IMR-90 (cell line): Measurements from ENCODE around the gene ATXN1. TPM values are rescaled to one million over a fixed set of nuclear protein-coding genes. Genes with fewer than 3 reads are reported as not detected.

Experiments used
- ATAC-seq: fragments of 200-7000 bp; cut with Tn5 transposase; 2 replicates; pipeline ENCODE4 v1.9.1; 2020; ENCODE audit warnings: low read depth, mild to moderate bottlenecking, moderate library complexity
- BruUV-seq: library from RNA; stranded (reverse); fragments of 400-500 nt; replicated peaks from 2 replicates; lab custom pipeline; 2021; lab: Mats Ljungman, UMichigan
- CTCF ChIA-PET: fragments of 300-600 bp; formaldehyde crosslinking; extraction: SDS; loops from one replicate; lab custom pipeline; 2021; ENCODE audit warnings: antibody characterized with exemption; lab: Yijun Ruan, JAX
- POLR2A ChIA-PET: fragments of 300-600 bp; sonication (Branson Sonifier 250); formaldehyde crosslinking; loops from one replicate; lab custom pipeline; 2022; ENCODE audit warnings: antibody characterized with exemption; ENCODE audit not compliant: unreplicated experiment; lab: Charles Lee
- DNase-seq: peaks from one replicate; pipeline ENCODE4 v3.0.0; 2013
- H2AFZ ChIP-seq: replicated peaks from 2 replicates; pipeline ENCODE3; 2013; ENCODE audit warnings: low read length, mild to moderate bottlenecking; ENCODE audit not compliant: poor library complexity
- H2AK5ac ChIP-seq: 2 replicates; pipeline ENCODE4 v1.6.1; 2013; ENCODE audit warnings: low read depth, low read length, inconsistent platforms
- H2AK9ac ChIP-seq: replicated peaks from 2 replicates; pipeline ENCODE3; 2013; ENCODE audit warnings: mild to moderate bottlenecking, low read depth, low read length, moderate library complexity; ENCODE audit not compliant: poor library complexity
- H2BK120ac ChIP-seq: 2 replicates; pipeline ENCODE4 v1.6.1; 2013; ENCODE audit warnings: low read depth, low read length, inconsistent platforms
- H2BK15ac ChIP-seq: 3 replicates; pipeline ENCODE4 v1.6.1; 2013; ENCODE audit warnings: low read depth, low read length, inconsistent platforms
- H2BK20ac ChIP-seq: 2 replicates; pipeline ENCODE4 v1.6.1; 2013; ENCODE audit warnings: low read depth, mild to moderate bottlenecking, inconsistent platforms, low read length, moderate library complexity
- H2BK5ac ChIP-seq: 2 replicates; pipeline ENCODE4 v1.6.1; 2013; ENCODE audit warnings: mild to moderate bottlenecking, low read depth, low read length, inconsistent platforms; ENCODE audit not compliant: poor library complexity, severe bottlenecking
- H3K14ac ChIP-seq: replicated peaks from 2 replicates; pipeline ENCODE4 v1.6.1; 2013; ENCODE audit warnings: low read depth, low read length, inconsistent platforms
- H3K18ac ChIP-seq: 2 replicates; pipeline ENCODE4 v1.6.1; 2013; ENCODE audit warnings: low read depth, low read length, control low read depth
- H3K23ac ChIP-seq: 2 replicates; pipeline ENCODE4 v1.6.1; 2013; ENCODE audit warnings: low read depth, low read length, inconsistent platforms
- H3K27ac ChIP-seq: 2 replicates; pipeline ENCODE4 v1.5.1; 2013; ENCODE audit warnings: mild to moderate bottlenecking, control low read depth, low read length; ENCODE audit not compliant: insufficient read depth
- H3K27me3 ChIP-seq: 2 replicates; pipeline ENCODE4 v1.6.1; 2013; ENCODE audit warnings: low read length; ENCODE audit not compliant: control insufficient read depth, insufficient read depth
- H3K36me3 ChIP-seq: 2 replicates; pipeline ENCODE4 v1.6.1; 2013; ENCODE audit warnings: low read length, mixed read lengths; ENCODE audit not compliant: control insufficient read depth, insufficient read depth
- H3K4ac ChIP-seq: 2 replicates; pipeline ENCODE4 v1.6.1; 2013; ENCODE audit warnings: low read depth, low read length, inconsistent platforms
- H3K4me1 ChIP-seq: 2 replicates; pipeline ENCODE4 v1.6.1; 2013; ENCODE audit warnings: low read length, mixed read lengths; ENCODE audit not compliant: control insufficient read depth, insufficient read depth
- H3K4me2 ChIP-seq: 2 replicates; pipeline ENCODE4 v1.6.1; 2013; ENCODE audit warnings: low read depth, mild to moderate bottlenecking, control low read depth, low read length, moderate library complexity
- H3K4me3 ChIP-seq: 2 replicates; pipeline ENCODE4 v1.5.1; 2013; ENCODE audit warnings: low read depth, mild to moderate bottlenecking, control low read depth, low read length, moderate library complexity; ENCODE audit not compliant: insufficient read depth
- H3K56ac ChIP-seq: 2 replicates; pipeline ENCODE4 v1.6.1; 2013; ENCODE audit warnings: low read length, inconsistent platforms; ENCODE audit not compliant: insufficient read depth; ENCODE audit errors: extremely low read depth
- H3K79me1 ChIP-seq, 2 experiments: 2 replicates each; pipeline ENCODE4 v1.6.1; 2013; ENCODE audit warnings: low read length in 2 of 2, inconsistent platforms in 1 of 2, low read depth in 1 of 2
- H3K9ac ChIP-seq: 2 replicates; pipeline ENCODE4 v1.6.1; 2013; ENCODE audit warnings: low read depth, low read length, control low read depth
- H3K9me1 ChIP-seq: 2 replicates; pipeline ENCODE4 v1.6.1; 2013; ENCODE audit warnings: low read length, inconsistent platforms; ENCODE audit not compliant: insufficient read depth
- H3K9me3 ChIP-seq: 2 replicates; pipeline ENCODE4 v1.6.1; 2013; ENCODE audit warnings: low read length; ENCODE audit not compliant: control insufficient read depth, insufficient read depth
- H4K20me1 ChIP-seq: 2 replicates; pipeline ENCODE4 v1.6.1; 2013; ENCODE audit warnings: low read length, inconsistent platforms; ENCODE audit not compliant: insufficient read depth
- H4K5ac ChIP-seq: 2 replicates; pipeline ENCODE4 v1.6.1; 2013; ENCODE audit warnings: mild to moderate bottlenecking, low read depth, low read length, control low read depth
- H4K8ac ChIP-seq, 2 experiments: 2 replicates each; pipeline ENCODE4 v1.6.1; 2013; ENCODE audit warnings: low read depth in 2 of 2, low read length in 2 of 2, control low read depth in 1 of 2, inconsistent platforms in 1 of 2
- H4K91ac ChIP-seq: 2 replicates; pipeline ENCODE4 v1.6.1; 2013; ENCODE audit warnings: low read depth, low read length, inconsistent platforms; ENCODE audit not compliant: insufficient read depth
- ELK1 ChIP-seq: fragments of 150-350 bp; IDR thresholded peaks from 2 replicates; pipeline ENCODE4 v1.6.1; 2016; ENCODE audit warnings: low read depth, mild to moderate bottlenecking, low read length, moderate library complexity, borderline replicate concordance
- MXI1 ChIP-seq: IDR thresholded peaks from 2 replicates; pipeline ENCODE4 v1.6.1; 2012; ENCODE audit warnings: low read depth, mild to moderate bottlenecking, low read length, moderate library complexity, borderline replicate concordance
- POLR2A ChIP-seq: IDR thresholded peaks from 2 replicates; pipeline ENCODE4 v1.6.1; 2012; ENCODE audit warnings: mild to moderate bottlenecking, low read depth, low read length
- RFX5 ChIP-seq: IDR thresholded peaks from 2 replicates; pipeline ENCODE4 v1.8.0; 2012; ENCODE audit warnings: low read depth, mild to moderate bottlenecking, low read length, moderate library complexity
- SMC3 ChIP-seq: fragments of 150-350 bp; IDR thresholded peaks from 2 replicates; pipeline ENCODE4 v1.6.1; 2016; ENCODE audit warnings: low read depth, mild to moderate bottlenecking, antibody characterized with exemption, low read length, moderate library complexity
- WGBS, 2 experiments: methylation state at CpG; one replicate each; pipeline versions ENCODE4 v1.1.5 to v1.1.7; 2013; ENCODE audit warnings: missing lambda C conversion rate in 2 of 2; ENCODE audit not compliant: insufficient read length in 1 of 2; ENCODE audit errors: extremely low coverage in 2 of 2; 5-methylcytosine and 5-hydroxymethylcytosine counted together
- dilution Hi-C: fragments of 300-500 bp; cut with HindIII; formaldehyde crosslinking; loops from one replicate; pipeline ENCODE4 v1.14.3; 2018; ENCODE audit warnings: low sequenced_read_pairs; ENCODE audit not compliant: unreplicated experiment
- in situ Hi-C: fragments of 300-500 bp; cut with MboI; formaldehyde crosslinking; loops from 3 replicates; pipeline ENCODE4 v1.14.3; 2019; ENCODE audit warnings: low sequenced_read_pairs, inconsistent platforms, mixed read lengths
- intact Hi-C: fragments of 100-400 bp; cut with micrococcal nuclease; formaldehyde crosslinking; loops from 2 replicates; pipeline ENCODE4 v1.10.0; 2022
- polyA plus RNA-seq, 3 experiments: library from polyadenylated mRNA; depleted of rRNA; stranded (reverse); fragments of >200 nt; gene quantifications; 2 replicates each; pipeline ENCODE4 v1.2.3, GENCODE V29; 2012; ENCODE audit warnings: low replicate concordance in 1 of 3
- total RNA-seq: library from RNA; depleted of rRNA; stranded (reverse); fragments of >200 nt; gene quantifications from 2 replicates; pipeline ENCODE4 v1.2.3, GENCODE V29; 2012
- TF ChIP-seq, protein P1 (sequence below): fragments of 150-350 bp; IDR thresholded peaks from 2 replicates; pipeline ENCODE4 v1.6.1; 2017; ENCODE audit warnings: mild to moderate bottlenecking, antibody characterized with exemption, low read length, low read depth

ATXN1 gene
- total and polyA plus RNA-seq, 2 of the 4 experiments (the other 2 are of a cell fraction): 7.3 to 11.1 TPM

GRCh38 chr6:16367571-16367970 lies 393.7 kb downstream of the ATXN1 start:
- 0 out of 4 replicates have a peak, but pooled peaks cover 0 to 4% of the 10 kb centered on the region in 2 experiments for H3K79me1 ChIP-seq
- H2BK20ac ChIP-seq: no peak overlapping the region
- no peak overlapping the region for H3K56ac ChIP-seq
- ATAC-seq (no peak), DNase-seq (no peak)
- no peak overlapping the region for H2AFZ ChIP-seq
- H3K4me1 ChIP-seq: no peaks in the 10 kb centered on the region
- no peak overlapping the region for H3K27ac ChIP-seq
- no peak overlapping the region for H2BK120ac ChIP-seq
- H3K4ac ChIP-seq: no peak overlapping the region
- POLR2A ChIA-PET: no interaction called here
- H3K14ac ChIP-seq: no peak overlapping the region
- H4K8ac ChIP-seq: no peak overlapping the region
- peaks cover 4% of the 10 kb centered on the region; the same call in 1 of the 2 replicates for H3K36me3 ChIP-seq
- BruUV-seq: no TSS peak
- WGBS, 2 experiments: no CpG with 5 or more reads among the region's 3 CpGs
- H4K91ac ChIP-seq: no peak overlapping the region
- no peak overlapping the region for H3K18ac ChIP-seq
- no peak overlapping the region for H3K9ac ChIP-seq
- H2AK9ac ChIP-seq: no peak overlapping the region
- no peak overlapping the region for H4K5ac ChIP-seq
- TF ChIP-seq SMC3 (no peak), MXI1 (no peak), ELK1 (no peak), RFX5 (no peak), POLR2A (no peak)
- TF ChIP-seq, protein P1, sequence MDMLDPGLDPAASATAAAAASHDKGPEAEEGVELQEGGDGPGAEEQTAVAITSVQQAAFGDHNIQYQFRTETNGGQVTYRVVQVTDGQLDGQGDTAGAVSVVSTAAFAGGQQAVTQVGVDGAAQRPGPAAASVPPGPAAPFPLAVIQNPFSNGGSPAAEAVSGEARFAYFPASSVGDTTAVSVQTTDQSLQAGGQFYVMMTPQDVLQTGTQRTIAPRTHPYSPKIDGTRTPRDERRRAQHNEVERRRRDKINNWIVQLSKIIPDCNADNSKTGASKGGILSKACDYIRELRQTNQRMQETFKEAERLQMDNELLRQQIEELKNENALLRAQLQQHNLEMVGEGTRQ: no peak
- no peak overlapping the region for H2AK5ac ChIP-seq
- intact Hi-C loops (no loop called here), dilution Hi-C loops (no loop called here), in situ Hi-C loops (no loop called here)
- no peaks in the 10 kb centered on the region for H3K27me3 ChIP-seq
- no peaks in the 10 kb centered on the region for H3K9me3 ChIP-seq
- H3K9me1 ChIP-seq: peaks cover 6% of the 10 kb centered on the region; the same call in 1 of the 2 replicates
- CTCF ChIA-PET: interaction anchor here (1.0 kb wide), 1 partner anchor 29 kb away, joined by 3 read pairs; no protein-coding TSS in a partner anchor
- no peak overlapping the region for H2BK5ac ChIP-seq
- H4K20me1 ChIP-seq: no peaks in the 10 kb centered on the region
- no peak overlapping the region for H2BK15ac ChIP-seq
- no peak overlapping the region for H3K23ac ChIP-seq
- no peak overlapping the region for H3K4me2 ChIP-seq
- H3K4me3 ChIP-seq: no peak overlapping the region
